IPS-15b (cell line): Measurements from ENCODE around the gene VILL.
"Not testable (repeated sequence)": the region's sequence is repeated elsewhere in the genome, so short reads cannot be mapped to it uniquely, and the experiment has no call there.

Source experiments
- H3K27me3 ChIP-seq: one replicate; pipeline ENCODE4 v1.6.1; 2013; ENCODE audit warnings: low read length; ENCODE audit not compliant: control insufficient read depth, insufficient read depth
- H3K36me3 ChIP-seq: one replicate; pipeline ENCODE4 v1.6.1; 2013; ENCODE audit warnings: low read length; ENCODE audit not compliant: control insufficient read depth, insufficient read depth
- H3K4me1 ChIP-seq: one replicate; pipeline ENCODE4 v1.6.1; 2013; ENCODE audit warnings: mild to moderate bottlenecking, low read length; ENCODE audit not compliant: control insufficient read depth, insufficient read depth
- H3K4me3 ChIP-seq: one replicate; pipeline ENCODE4 v1.5.1; 2013; ENCODE audit warnings: low read depth, low read length
- H3K9ac ChIP-seq: one replicate; pipeline ENCODE4 v1.6.1; 2013; ENCODE audit warnings: low read depth, mild to moderate bottlenecking, low read length
- H3K9me3 ChIP-seq: one replicate; pipeline ENCODE4 v1.6.1; 2013; ENCODE audit warnings: mild to moderate bottlenecking, low read length; ENCODE audit not compliant: control insufficient read depth, insufficient read depth

Gene VILL

GRCh38 chr3:37967260-37967881, 23.2 kb upstream of the VILL start:
- H3K36me3 ChIP-seq: peaks cover 4% of the 10 kb centered on the region
- no peaks in the 10 kb centered on the region for H3K27me3 ChIP-seq
- no peak overlapping the region for H3K4me3 ChIP-seq
- H3K9me3 ChIP-seq: no peaks in the 10 kb centered on the region
- no peak overlapping the region for H3K9ac ChIP-seq
- peaks cover 8% of the 10 kb centered on the region for H3K4me1 ChIP-seq

GRCh38 chr3:37968199-37968598, 22.4 kb upstream of the VILL start:
- H3K36me3 ChIP-seq: peaks cover 4% of the 10 kb centered on the region
- peaks cover under 1% of the 10 kb centered on the region for H3K4me1 ChIP-seq
- H3K9me3 ChIP-seq: no peaks in the 10 kb centered on the region
- H3K9ac ChIP-seq: no peak overlapping the region
- H3K27me3 ChIP-seq: no peaks in the 10 kb centered on the region
- no peak overlapping the region for H3K4me3 ChIP-seq

- peaks cover 4% of the 10 kb centered on the region for H3K36me3 ChIP-seq
- H3K4me1 ChIP-seq: no peaks in the 10 kb centered on the region
- H3K4me3 ChIP-seq: no peak overlapping the region
- no peaks in the 10 kb centered on the region for H3K27me3 ChIP-seq
- H3K9ac ChIP-seq: no peak overlapping the region
- no peaks in the 10 kb centered on the region for H3K9me3 ChIP-seq
Measured at GRCh38 chr3:37968813-37969595, 21.6 kb upstream of the VILL start.

- H3K9ac ChIP-seq: no peak overlapping the region
- no peaks in the 10 kb centered on the region for H3K4me1 ChIP-seq
- peaks cover 4% of the 10 kb centered on the region for H3K36me3 ChIP-seq
Measured at GRCh38 chr3:37969596-37970100, 20.9 kb upstream of the VILL start.

GRCh38 chr3:37970802-37971201, 19.8 kb upstream of the VILL start:
- no peaks in the 10 kb centered on the region for H3K27me3 ChIP-seq
- H3K36me3 ChIP-seq: peaks cover 4% of the 10 kb centered on the region
- H3K9me3 ChIP-seq: no peaks in the 10 kb centered on the region

More at GRCh38 chr3:37969596-37970100, 20.9 kb upstream of the VILL start:
- no peaks in the 10 kb centered on the region for H3K27me3 ChIP-seq
- H3K4me3 ChIP-seq: no peak overlapping the region
- no peaks in the 10 kb centered on the region for H3K9me3 ChIP-seq

GRCh38 chr3:37971467-37971866, 19.1 kb upstream of the VILL start:
- Histone ChIP-seq H3K27me3 (no peaks in the 10 kb centered on the region), H3K9ac (no peak overlapping the region), H3K4me3 (no peak overlapping the region), H3K36me3 (peaks cover 4% of the 10 kb centered on the region), H3K4me1 (no peaks in the 10 kb centered on the region), H3K9me3 (no peaks in the 10 kb centered on the region)

More at GRCh38 chr3:37970802-37971201, 19.8 kb upstream of the VILL start:
- Histone ChIP-seq H3K4me1 (no peaks in the 10 kb centered on the region), H3K4me3 (no peak overlapping the region), H3K9ac (no peak overlapping the region)

- H3K9me3 ChIP-seq, H3K4me1 ChIP-seq, H3K9ac ChIP-seq, H3K36me3 ChIP-seq, H3K4me3 ChIP-seq, H3K27me3 ChIP-seq: not testable (repeated sequence)
Measured at GRCh38 chr3:37972056-37972455, 18.5 kb upstream of the VILL start.

- H3K9ac ChIP-seq: no peak overlapping the region
- no peaks in the 10 kb centered on the region for H3K4me1 ChIP-seq
- H3K27me3 ChIP-seq: no peaks in the 10 kb centered on the region
- H3K36me3 ChIP-seq: peaks cover 4% of the 10 kb centered on the region
- H3K9me3 ChIP-seq: no peaks in the 10 kb centered on the region
- no peak overlapping the region for H3K4me3 ChIP-seq
Measured at GRCh38 chr3:37973246-37974054, 17.1 kb upstream of the VILL start.

GRCh38 chr3:37974121-37975083, 16.2 kb upstream of the VILL start:
- Histone ChIP-seq H3K9me3 (no peaks in the 10 kb centered on the region), H3K9ac (no peak overlapping the region), H3K4me3 (no peak overlapping the region), H3K27me3 (no peaks in the 10 kb centered on the region), H3K36me3 (peaks cover 2% of the 10 kb centered on the region), H3K4me1 (no peaks in the 10 kb centered on the region)

GRCh38 chr3:37979541-37980461, 10.8 kb upstream of the VILL start:
- Histone ChIP-seq H3K4me1 (no peaks in the 10 kb centered on the region), H3K9me3 (no peaks in the 10 kb centered on the region), H3K9ac (no peak overlapping the region), H3K4me3 (no peak overlapping the region), H3K36me3 (no peaks in the 10 kb centered on the region), H3K27me3 (no peaks in the 10 kb centered on the region)
